H1 (cell line): ENCODE data around the gene PLA2G1B. TPM values are rescaled to one million over a fixed set of nuclear protein-coding genes. Genes with fewer than 3 reads are reported as not detected.
"Not testable (repeated sequence)": the region's sequence is repeated elsewhere in the genome, so short reads cannot be mapped to it uniquely, and the experiment has no call there.

Experiments used
- CTCF ChIA-PET: fragments of 300-600 bp; sonication (Branson Sonifier 250); formaldehyde crosslinking; loops from one replicate; lab custom pipeline; 2021; ENCODE audit not compliant: partially characterized antibody; lab: Charles Lee
- POLR2A ChIA-PET: fragments of 300-600 bp; sonication (Branson Sonifier 250); formaldehyde crosslinking; loops from one replicate; lab custom pipeline; 2021; ENCODE audit warnings: inconsistent platforms; ENCODE audit not compliant: partially characterized antibody; lab: Charles Lee
- DNase-seq, 2 experiments: peaks; one replicate each; pipeline versions ENCODE4 v3.0.0 to v3.0.0-alpha.2; 2010 to 2022; ENCODE audit warnings: low spot score in 2 of 2, low read depth in 1 of 2, mixed read lengths in 1 of 2
- FAIRE-seq: peaks from 2 replicates; lab custom pipeline; 2011; peaks lifted over from hg19 to GRCh38; lab: Jason Lieb, UNC
- H2AFZ ChIP-seq: 2 replicates; pipeline ENCODE4 v1.8.1; 2012; ENCODE audit warnings: low read length, inconsistent platforms
- H2AK5ac ChIP-seq: 2 replicates; pipeline ENCODE4 v1.6.1; 2013; ENCODE audit warnings: low read depth, low read length
- H2BK120ac ChIP-seq: replicated peaks from 2 replicates; pipeline ENCODE3; 2013; ENCODE audit warnings: low read depth, low read length, inconsistent platforms
- H2BK12ac ChIP-seq: 2 replicates; pipeline ENCODE4 v1.6.1; 2013; ENCODE audit warnings: low read depth, low read length
- H2BK15ac ChIP-seq: 2 replicates; pipeline ENCODE4 v1.6.1; 2013; ENCODE audit warnings: low read length
- H2BK20ac ChIP-seq: 2 replicates; pipeline ENCODE4 v1.6.1; 2013; ENCODE audit warnings: low read length
- H2BK5ac ChIP-seq: 2 replicates; pipeline ENCODE4 v1.6.1; 2013; ENCODE audit warnings: low read depth, low read length
- H3K14ac ChIP-seq: 2 replicates; pipeline ENCODE4 v1.6.1; 2013; ENCODE audit warnings: inconsistent platforms; ENCODE audit not compliant: insufficient read length
- H3K18ac ChIP-seq: 2 replicates; pipeline ENCODE4 v1.6.1; 2013; ENCODE audit warnings: low read length; ENCODE audit errors: extremely low read depth
- H3K23ac ChIP-seq: 2 replicates; pipeline ENCODE4 v1.6.1; 2013; ENCODE audit warnings: inconsistent platforms; ENCODE audit not compliant: insufficient read length
- H3K23me2 ChIP-seq: 2 replicates; pipeline ENCODE4 v1.6.1; 2013; ENCODE audit warnings: low read depth, low read length
- H3K27ac ChIP-seq: 2 replicates; pipeline ENCODE4 v1.6.1; 2011; ENCODE audit warnings: low read depth, low read length, inconsistent platforms
- H3K27me3 ChIP-seq, 4 experiments: replicated peaks in 1 of 4; 1 replicate in 1 of 4; 2 replicates in 3 of 4; pipeline versions ENCODE4 v1.6.1 to v1.8.1; 2011 to 2013; ENCODE audit warnings: low read length in 3 of 4, mild to moderate bottlenecking in 3 of 4, inconsistent platforms in 2 of 4, mixed read lengths in 2 of 4, moderate library complexity in 1 of 4; ENCODE audit not compliant: control insufficient read depth in 3 of 4, insufficient read depth in 3 of 4; ENCODE audit errors: extremely low read depth in 1 of 4
- H3K36me3 ChIP-seq, 4 experiments: 2 replicates each; pipeline versions ENCODE4 v1.6.1 to v1.8.1; 2011 to 2013; ENCODE audit warnings: mild to moderate bottlenecking in 4 of 4, low read length in 3 of 4, moderate library complexity in 2 of 4, control low read depth in 1 of 4, inconsistent platforms in 1 of 4; ENCODE audit not compliant: insufficient read depth in 4 of 4, control insufficient read depth in 2 of 4
- H3K4ac ChIP-seq: replicated peaks from 2 replicates; pipeline ENCODE3; 2013; ENCODE audit warnings: low read length, low read depth, mixed read lengths, inconsistent platforms; ENCODE audit not compliant: insufficient read length
- H3K4me1 ChIP-seq, 4 experiments: replicated peaks in 1 of 4; 1 replicate in 1 of 4; 2 replicates in 3 of 4; pipeline versions ENCODE4 v1.6.1 to v1.8.1; 2011 to 2013; ENCODE audit warnings: low read length in 3 of 4, inconsistent platforms in 2 of 4, mixed read lengths in 1 of 4; ENCODE audit not compliant: insufficient read depth in 4 of 4, control insufficient read depth in 3 of 4
- H3K4me2 ChIP-seq, 2 experiments: 2 replicates each; pipeline versions ENCODE4 v1.6.1 to v1.8.1; 2011 to 2013; ENCODE audit warnings: low read depth in 2 of 2, low read length in 2 of 2, control low read depth in 1 of 2, inconsistent platforms in 1 of 2, mild to moderate bottlenecking in 1 of 2; ENCODE audit not compliant: insufficient read depth in 1 of 2
- H3K4me3 ChIP-seq, 4 experiments: fragments of 200-600, 300-600 bp in 1 of 4; sonication (generic), shearing (Covaris generic), sonication (Bioruptor Twin) in 1 of 4; 2 replicates each; pipeline versions ENCODE4 v1.5.1 to v1.8.1; 2011 to 2016; ENCODE audit warnings: low read length in 4 of 4, low read depth in 3 of 4, control low read depth in 2 of 4, inconsistent platforms in 2 of 4, mild to moderate bottlenecking in 2 of 4, mixed read lengths in 1 of 4, moderate library complexity in 1 of 4; ENCODE audit not compliant: insufficient read depth in 2 of 4; ENCODE audit errors: extremely low read depth in 1 of 4
- H3K56ac ChIP-seq: replicated peaks from 2 replicates; pipeline ENCODE3; 2013; ENCODE audit warnings: low read depth, mild to moderate bottlenecking, mixed read lengths, low read length, inconsistent platforms; ENCODE audit not compliant: insufficient read length
- H3K79me1 ChIP-seq: 2 replicates; pipeline ENCODE4 v1.6.1; 2013; ENCODE audit warnings: low read depth, low read length, control low read depth
- H3K79me2 ChIP-seq, 2 experiments: 2 replicates each; pipeline versions ENCODE4 v1.6.1 to v1.8.1; 2012 to 2013; ENCODE audit warnings: low read length in 2 of 2, mild to moderate bottlenecking in 2 of 2, inconsistent platforms in 1 of 2; ENCODE audit not compliant: insufficient read depth in 2 of 2, control insufficient read depth in 1 of 2
- H3K9ac ChIP-seq, 4 experiments: replicated peaks in 1 of 4; 1 replicate in 1 of 4; 2 replicates in 3 of 4; pipeline versions ENCODE4 v1.6.1 to v1.8.1; 2011 to 2013; ENCODE audit warnings: low read depth in 3 of 4, low read length in 3 of 4, control low read depth in 2 of 4, mild to moderate bottlenecking in 2 of 4, moderate library complexity in 2 of 4, inconsistent platforms in 1 of 4; ENCODE audit errors: extremely low read depth in 1 of 4
- H3K9me3 ChIP-seq, 2 experiments: 2 replicates each; pipeline versions ENCODE4 v1.6.1 to v1.8.1; 2012 to 2013; ENCODE audit warnings: mild to moderate bottlenecking in 2 of 2, moderate library complexity in 2 of 2, control low read depth in 1 of 2, inconsistent platforms in 1 of 2, low read depth in 1 of 2, low read length in 1 of 2, mixed read lengths in 1 of 2; ENCODE audit not compliant: insufficient read depth in 2 of 2
- H4K20me1 ChIP-seq, 2 experiments: replicated peaks in 1 of 2; 2 replicates each; pipeline versions ENCODE3 to v1.8.1; 2011 to 2013; ENCODE audit warnings: inconsistent platforms in 2 of 2, low read length in 2 of 2, mild to moderate bottlenecking in 1 of 2; ENCODE audit not compliant: insufficient read depth in 2 of 2, control insufficient read depth in 1 of 2
- H4K5ac ChIP-seq: 2 replicates; pipeline ENCODE4 v1.6.1; 2013; ENCODE audit warnings: low read length, low read depth, mixed read lengths, inconsistent platforms; ENCODE audit not compliant: insufficient read length
- H4K8ac ChIP-seq: 2 replicates; pipeline ENCODE4 v1.8.0; 2013; ENCODE audit warnings: mild to moderate bottlenecking, moderate library complexity, low read length, inconsistent platforms; ENCODE audit not compliant: insufficient read depth; ENCODE audit errors: extremely low read depth
- H4K91ac ChIP-seq: replicated peaks from 2 replicates; pipeline ENCODE3; 2013; ENCODE audit warnings: low read length, mixed read lengths, inconsistent platforms; ENCODE audit not compliant: insufficient read length
- WGBS, 2 experiments: shearing (Covaris generic) in 1 of 2; methylation state at CpG; one replicate each; pipeline versions ENCODE4 v1.1.6 to v1.1.7; 2013 to 2015; ENCODE audit warnings: low lambda C conversion rate in 2 of 2, mixed read lengths in 2 of 2, inconsistent platforms in 1 of 2, low coverage in 1 of 2, missing lambda C conversion rate in 1 of 2; ENCODE audit not compliant: insufficient replicate concordance in 2 of 2, insufficient coverage in 1 of 2, insufficient read length in 1 of 2; ENCODE audit errors: extremely low coverage in 1 of 2, missing lambda C conversion rate in 1 of 2; 5-methylcytosine and 5-hydroxymethylcytosine counted together
- polyA plus RNA-seq, 7 experiments: library from polyadenylated mRNA; depleted of rRNA in 3 of 7; stranded (reverse) in 5 of 7; unstranded in 2 of 7; fragments of >200 nt in 5 of 7; fragments of 200-250 nt in 2 of 7; gene quantifications; 1 replicate in 5 of 7; 2 replicates in 1 of 7; 4 replicates in 1 of 7; pipeline versions ENCODE4 v1.2.1 to v1.2.3, GENCODE V29; 2011 to 2013; ENCODE audit warnings: missing spikeins in 2 of 7, mixed read lengths in 2 of 7
- total RNA-seq: library from RNA; stranded (reverse); fragmentation: NEBNext Ultra II Directional; extraction: Animal tissue kit (Norgen Biotek cat#: 25700); gene quantifications from 2 replicates; pipeline ENCODE4 v1.2.1, GENCODE V29; 2021

The PLA2G1B gene
- total and polyA plus RNA-seq, 2 of the 8 experiments (the other 6 are each of a cell fraction or from before 2014, with no cell fraction given): not detected

- not testable (repeated sequence) for H3K79me2 ChIP-seq, H4K5ac ChIP-seq, H2BK20ac ChIP-seq, H4K8ac ChIP-seq, H2BK12ac ChIP-seq, H3K27ac ChIP-seq, H4K20me1 ChIP-seq, H3K18ac ChIP-seq, H4K91ac ChIP-seq, H3K4ac ChIP-seq, H3K27me3 ChIP-seq, H3K9ac ChIP-seq, H2AK5ac ChIP-seq, H2AFZ ChIP-seq, FAIRE-seq, H3K4me2 ChIP-seq, H3K79me1 ChIP-seq, DNase-seq, H3K4me3 ChIP-seq, H3K23me2 ChIP-seq, H2BK5ac ChIP-seq, H3K36me3 ChIP-seq, H3K23ac ChIP-seq, H3K4me1 ChIP-seq, H2BK120ac ChIP-seq, H2BK15ac ChIP-seq, H3K56ac ChIP-seq, H3K14ac ChIP-seq
- POLR2A ChIA-PET: interaction anchor here (1.2 to 1.7 kb wide), 2 partner anchors 12 to 46 kb away, joined by 3 to 6 read pairs; partner anchors contain the start of gene RNU4-2
- peaks cover 11 to 18% of the 10 kb centered on the region in 2 experiments for H3K9me3 ChIP-seq
- CTCF ChIA-PET: interaction anchor here (0.5 to 2.1 kb wide), 13 partner anchors 8 to 147 kb away, joined by 3 to 14 read pairs (median 4); partner anchors contain the start of gene PLA2G1B
- 96% methylated on average over 2 of the region's 2 CpGs; no CpG with 5 or more reads in 1 of the 2 experiments for WGBS, 2 experiments
Observed at GRCh38 chr12:120336392-120336791, 8.8 kb upstream of the PLA2G1B start.
